K562 (cell line): ENCODE results near the gene CYP51A1. TPM values are rescaled to one million over a fixed set of nuclear protein-coding genes. Genes with fewer than 3 reads are reported as not detected.

ENCODE experiments used
- BDP1 ChIP-seq: IDR thresholded peaks from 3 replicates; pipeline ENCODE4 v1.6.1; 2011; ENCODE audit not compliant: insufficient read length, insufficient read depth
- CBFA2T3 ChIP-seq: fragments of 450-650 bp; IDR thresholded peaks from 2 replicates; pipeline ENCODE4 v1.6.1; 2017
- HDGF ChIP-seq: fragments of 450-650 bp; IDR thresholded peaks from 2 replicates; pipeline ENCODE4 v1.6.1; 2016
- IRF2 ChIP-seq: sonication (generic); formaldehyde crosslinking; IDR thresholded peaks from 2 replicates; pipeline ENCODE4 v1.8.1; 2022; ENCODE audit warnings: mild to moderate bottlenecking, missing genetic modification reagents
- JUNB ChIP-seq: fragments of 450-650 bp; formaldehyde crosslinking; conservative IDR thresholded peaks from 2 replicates; pipeline ENCODE4 v1.4.0; 2020; ENCODE audit warnings: mild to moderate bottlenecking
- JUND ChIP-seq, 2 experiments: IDR thresholded peaks; 2 replicates in 1 of 2; 3 replicates in 1 of 2; pipeline ENCODE4 v1.6.1; 2011; ENCODE audit warnings: borderline replicate concordance in 2 of 2, low read depth in 2 of 2, low read length in 2 of 2, improper control_type of control experiment in 1 of 2, missing biosample characterization in 1 of 2, missing genetic modification characterization in 1 of 2, missing genetic modification reagents in 1 of 2
- KDM5B ChIP-seq: fragments of 200-600 bp; sonication (generic); IDR thresholded peaks from 2 replicates; pipeline ENCODE4 v1.6.1; 2012; ENCODE audit warnings: low read depth, mild to moderate bottlenecking, moderate library complexity, low read length, control low read depth, inconsistent platforms; ENCODE audit not compliant: insufficient replicate concordance
- NONO ChIP-seq, 2 experiments: fragments of 200-400 bp in 1 of 2; fragments of 450-650 bp in 1 of 2; formaldehyde crosslinking in 1 of 2; IDR thresholded peaks; 2 replicates each; pipeline ENCODE4 v1.6.1; 2017; ENCODE audit warnings: low read depth in 2 of 2, mild to moderate bottlenecking in 2 of 2, moderate library complexity in 2 of 2, low read length in 1 of 2
- OTX1 ChIP-seq: fragments of 450-650 bp; formaldehyde crosslinking; IDR thresholded peaks from 2 replicates; pipeline ENCODE4 v1.4.0; 2022; ENCODE audit warnings: mild to moderate bottlenecking
- ZBTB26 ChIP-seq: fragments of 450-650 bp; formaldehyde crosslinking; IDR thresholded peaks from 2 replicates; pipeline ENCODE4 v1.4.0; 2022; ENCODE audit warnings: missing genetic modification characterization
- ZNF3 ChIP-seq: fragments of 250-450 bp; sonication (Bioruptor Pico); IDR thresholded peaks from 2 replicates; pipeline ENCODE4 v1.5.0; 2021; ENCODE audit warnings: mild to moderate bottlenecking, moderate library complexity
- ZNF444 ChIP-seq: fragments of 250-450 bp; sonication (Bioruptor Pico); IDR thresholded peaks from 2 replicates; pipeline ENCODE4 v1.4.0; 2020; ENCODE audit warnings: mild to moderate bottlenecking, moderate library complexity
- ZNF639 ChIP-seq, 2 experiments: fragments of 200-800 bp in 1 of 2; sonication (Bioruptor generic) in 1 of 2; sonication (generic) in 1 of 2; formaldehyde crosslinking in 1 of 2; IDR thresholded peaks in 1 of 2; conservative IDR thresholded peaks in 1 of 2; 2 replicates each; pipeline versions ENCODE4 v1.5.0 to v1.6.1; 2016 to 2020; ENCODE audit warnings: missing compliant biosample characterization in 1 of 2, missing genetic modification characterization in 1 of 2, missing genetic modification reagents in 1 of 2
- polyA plus RNA-seq, 8 experiments: library from polyadenylated mRNA; depleted of rRNA in 4 of 8; stranded (reverse) in 5 of 8; unstranded in 3 of 8; fragments of >200 nt; fragmentation: Nextera tagmentation in 2 of 8; fragmentation: Illumina TruSeq in 1 of 8; extraction: Ambion mirVana in 2 of 8; extraction: Trizol in 1 of 8; gene quantifications; 2 replicates each; pipeline versions ENCODE4 v1.2.1 to v1.2.3, GENCODE V29; 2011 to 2014; ENCODE audit warnings: inconsistent platforms in 1 of 8, missing spikeins in 1 of 8
- total RNA-seq, 7 experiments: library from RNA; depleted of rRNA in 6 of 7; stranded (reverse); fragments of >200 nt in 6 of 7; fragmentation: Illumina TruSeq in 2 of 7; extraction: Trizol in 2 of 7; gene quantifications; 2 replicates each; pipeline versions ENCODE4 v1.2.1 to v1.2.3, GENCODE V29; 2011 to 2021; ENCODE audit warnings: low replicate concordance in 1 of 7
- TF ChIP-seq, protein P1 (sequence below): sonication (generic); formaldehyde crosslinking; IDR thresholded peaks from 2 replicates; pipeline ENCODE4 v1.8.1; 2023; ENCODE audit warnings: mild to moderate bottlenecking, missing genetic modification reagents
- TF ChIP-seq, protein P2 (sequence below): fragments of 450-650 bp; formaldehyde crosslinking; IDR thresholded peaks from 2 replicates; pipeline ENCODE4 v1.4.0; 2020; ENCODE audit warnings: mild to moderate bottlenecking, moderate library complexity
- TF ChIP-seq, protein P3 (sequence below): fragments of 250-450 bp; sonication (Bioruptor Pico); IDR thresholded peaks from 2 replicates; pipeline ENCODE4 v1.4.0; 2020

Gene CYP51A1
- total and polyA plus RNA-seq, 9 of the 15 experiments (the other 6 are each of a cell fraction or from before 2014, with no cell fraction given), result 35.4 to 151 (median 80.3) TPM

DNA sequence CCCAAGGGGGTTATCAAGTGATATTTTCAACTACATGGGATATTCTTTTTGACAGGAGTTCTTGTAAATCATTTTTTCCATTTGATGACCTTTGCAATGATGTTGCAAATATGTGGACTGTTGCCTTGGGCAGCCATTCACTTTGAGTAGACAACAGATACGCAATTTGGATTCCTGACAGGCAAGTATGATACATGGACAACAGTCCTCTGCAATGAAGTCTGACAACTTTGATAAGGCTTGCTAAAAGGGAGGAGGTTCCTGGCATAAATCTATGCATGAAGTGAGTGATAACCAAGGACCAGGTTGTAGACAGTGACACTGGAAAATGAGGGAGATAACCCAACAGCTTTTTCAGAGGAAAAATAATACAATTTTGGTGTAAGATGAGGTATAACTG is 27.0 kb upstream of the CYP51A1 start (continued):
- TF ChIP-seq, protein P1, sequence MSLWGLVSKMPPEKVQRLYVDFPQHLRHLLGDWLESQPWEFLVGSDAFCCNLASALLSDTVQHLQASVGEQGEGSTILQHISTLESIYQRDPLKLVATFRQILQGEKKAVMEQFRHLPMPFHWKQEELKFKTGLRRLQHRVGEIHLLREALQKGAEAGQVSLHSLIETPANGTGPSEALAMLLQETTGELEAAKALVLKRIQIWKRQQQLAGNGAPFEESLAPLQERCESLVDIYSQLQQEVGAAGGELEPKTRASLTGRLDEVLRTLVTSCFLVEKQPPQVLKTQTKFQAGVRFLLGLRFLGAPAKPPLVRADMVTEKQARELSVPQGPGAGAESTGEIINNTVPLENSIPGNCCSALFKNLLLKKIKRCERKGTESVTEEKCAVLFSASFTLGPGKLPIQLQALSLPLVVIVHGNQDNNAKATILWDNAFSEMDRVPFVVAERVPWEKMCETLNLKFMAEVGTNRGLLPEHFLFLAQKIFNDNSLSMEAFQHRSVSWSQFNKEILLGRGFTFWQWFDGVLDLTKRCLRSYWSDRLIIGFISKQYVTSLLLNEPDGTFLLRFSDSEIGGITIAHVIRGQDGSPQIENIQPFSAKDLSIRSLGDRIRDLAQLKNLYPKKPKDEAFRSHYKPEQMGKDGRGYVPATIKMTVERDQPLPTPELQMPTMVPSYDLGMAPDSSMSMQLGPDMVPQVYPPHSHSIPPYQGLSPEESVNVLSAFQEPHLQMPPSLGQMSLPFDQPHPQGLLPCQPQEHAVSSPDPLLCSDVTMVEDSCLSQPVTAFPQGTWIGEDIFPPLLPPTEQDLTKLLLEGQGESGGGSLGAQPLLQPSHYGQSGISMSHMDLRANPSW, result no peak
- TF ChIP-seq ZNF3 (CRISPR knock-in tag), result no peak
- TF ChIP-seq NONO (IDR thresholded peaks at IDR 0.05; ENCODE audit: low read depth in 2 of 2, low read length in 1 of 2), result no peak
- no peak for TF ChIP-seq BDP1
- TF ChIP-seq CBFA2T3, result peak; percentile 96
- TF ChIP-seq, protein P2, sequence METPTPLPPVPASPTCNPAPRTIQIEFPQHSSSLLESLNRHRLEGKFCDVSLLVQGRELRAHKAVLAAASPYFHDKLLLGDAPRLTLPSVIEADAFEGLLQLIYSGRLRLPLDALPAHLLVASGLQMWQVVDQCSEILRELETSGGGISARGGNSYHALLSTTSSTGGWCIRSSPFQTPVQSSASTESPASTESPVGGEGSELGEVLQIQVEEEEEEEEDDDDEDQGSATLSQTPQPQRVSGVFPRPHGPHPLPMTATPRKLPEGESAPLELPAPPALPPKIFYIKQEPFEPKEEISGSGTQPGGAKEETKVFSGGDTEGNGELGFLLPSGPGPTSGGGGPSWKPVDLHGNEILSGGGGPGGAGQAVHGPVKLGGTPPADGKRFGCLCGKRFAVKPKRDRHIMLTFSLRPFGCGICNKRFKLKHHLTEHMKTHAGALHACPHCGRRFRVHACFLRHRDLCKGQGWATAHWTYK (CRISPR knock-in tag), result no peak
- TF ChIP-seq ZNF444 (CRISPR knock-in tag), result no peak
- TF ChIP-seq HDGF, result no peak
- TF ChIP-seq ZNF639 (CRISPR knock-in tag; conservative IDR thresholded peaks at IDR 0.05 in 1 of 2, IDR thresholded peaks at IDR 0.05 in 1 of 2), result no peak
- peak; percentile 70 for TF ChIP-seq JUND (IDR thresholded peaks at IDR 0.05; ENCODE audit: borderline replicate concordance, low read depth, low read length)
- TF ChIP-seq JUND (tag; IDR thresholded peaks at IDR 0.05; ENCODE audit: borderline replicate concordance, low read depth, low read length), result no peak; the same call in 2 of the 3 replicates
- no peak for TF ChIP-seq ZBTB26 (CRISPR knock-in tag)
- TF ChIP-seq, protein P3, sequence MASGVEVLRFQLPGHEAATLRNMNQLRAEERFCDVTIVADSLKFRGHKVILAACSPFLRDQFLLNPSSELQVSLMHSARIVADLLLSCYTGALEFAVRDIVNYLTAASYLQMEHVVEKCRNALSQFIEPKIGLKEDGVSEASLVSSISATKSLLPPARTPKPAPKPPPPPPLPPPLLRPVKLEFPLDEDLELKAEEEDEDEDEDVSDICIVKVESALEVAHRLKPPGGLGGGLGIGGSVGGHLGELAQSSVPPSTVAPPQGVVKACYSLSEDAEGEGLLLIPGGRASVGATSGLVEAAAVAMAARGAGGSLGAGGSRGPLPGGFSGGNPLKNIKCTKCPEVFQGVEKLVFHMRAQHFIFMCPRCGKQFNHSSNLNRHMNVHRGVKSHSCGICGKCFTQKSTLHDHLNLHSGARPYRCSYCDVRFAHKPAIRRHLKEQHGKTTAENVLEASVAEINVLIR (CRISPR knock-in tag), result no peak
- no peak for TF ChIP-seq KDM5B
- no peak for TF ChIP-seq JUNB
- TF ChIP-seq OTX1 (CRISPR knock-in tag), result no peak
- no peak for TF ChIP-seq IRF2 (CRISPR knock-in tag)
